Osteoblast (primary cell): ENCODE data around the gene PSMB4. TPM values are rescaled to one million over a fixed set of nuclear protein-coding genes. Genes with fewer than 3 reads are reported as not detected.
A peak's percentile ranks its signal among the peaks of the same experiment; 100 is the strongest.
"Not testable (repeated sequence)": the region's sequence is repeated elsewhere in the genome, so short reads cannot be mapped to it uniquely, and the experiment has no call there.

Experiments
- DNase-seq: peaks from one replicate; pipeline ENCODE4 v3.0.0; 2011; ENCODE audit warnings: low spot score, mixed read lengths; ENCODE audit not compliant: insufficient read length; ENCODE audit errors: missing footprints
- H2AFZ ChIP-seq: 2 replicates; pipeline ENCODE4 v1.6.0; 2011; ENCODE audit warnings: mild to moderate bottlenecking, low read length
- H3K27ac ChIP-seq: 2 replicates; pipeline ENCODE4 v1.5.1; 2011; ENCODE audit warnings: mild to moderate bottlenecking, low read depth, low read length, moderate library complexity
- H3K27me3 ChIP-seq: 2 replicates; pipeline ENCODE4 v1.6.0; 2012; ENCODE audit warnings: mild to moderate bottlenecking, control low read depth, inconsistent platforms, low read length, moderate library complexity; ENCODE audit not compliant: insufficient read depth
- H3K36me3 ChIP-seq: 2 replicates; pipeline ENCODE4 v1.5.1; 2011; ENCODE audit warnings: mild to moderate bottlenecking, low read length, control low read depth, moderate library complexity; ENCODE audit not compliant: insufficient read depth
- H3K4me1 ChIP-seq: 2 replicates; pipeline ENCODE4 v1.5.1; 2011; ENCODE audit warnings: mild to moderate bottlenecking, low read length, control low read depth, moderate library complexity; ENCODE audit not compliant: insufficient read depth
- H3K4me2 ChIP-seq: 2 replicates; pipeline ENCODE4 v1.6.0; 2011; ENCODE audit warnings: mild to moderate bottlenecking, low read length; ENCODE audit not compliant: insufficient read depth
- H3K4me3 ChIP-seq: fragments of 200-600 bp; sonication (generic); 3 replicates; pipeline ENCODE4 v1.5.1; 2012; ENCODE audit warnings: mild to moderate bottlenecking, low read length, inconsistent platforms; ENCODE audit not compliant: insufficient read depth
- H3K79me2 ChIP-seq: 2 replicates; pipeline ENCODE4 v1.6.0; 2012; ENCODE audit warnings: mild to moderate bottlenecking, low read length, control low read depth, inconsistent platforms; ENCODE audit not compliant: insufficient read depth
- H3K9me3 ChIP-seq: 2 replicates; pipeline ENCODE4 v1.5.1; 2011; ENCODE audit warnings: low read depth, low read length, control low read depth
- H4K20me1 ChIP-seq: 2 replicates; pipeline ENCODE4 v1.6.0; 2012; ENCODE audit warnings: mild to moderate bottlenecking, low read length, control low read depth; ENCODE audit not compliant: insufficient read depth
- total RNA-seq: library from RNA; depleted of rRNA; stranded (reverse); fragments of >200 nt; gene quantifications from 2 replicates; pipeline ENCODE4 v1.2.3, GENCODE V29; 2012
- TF ChIP-seq, protein P1 (sequence below): IDR thresholded peaks from 2 replicates; pipeline ENCODE4 v1.5.1; 2011; ENCODE audit warnings: mild to moderate bottlenecking, low read depth, low read length, moderate library complexity; ENCODE audit errors: extremely low read depth

PSMB4 gene
- 362 and 375 TPM in 2 replicates for total RNA-seq

DNA sequence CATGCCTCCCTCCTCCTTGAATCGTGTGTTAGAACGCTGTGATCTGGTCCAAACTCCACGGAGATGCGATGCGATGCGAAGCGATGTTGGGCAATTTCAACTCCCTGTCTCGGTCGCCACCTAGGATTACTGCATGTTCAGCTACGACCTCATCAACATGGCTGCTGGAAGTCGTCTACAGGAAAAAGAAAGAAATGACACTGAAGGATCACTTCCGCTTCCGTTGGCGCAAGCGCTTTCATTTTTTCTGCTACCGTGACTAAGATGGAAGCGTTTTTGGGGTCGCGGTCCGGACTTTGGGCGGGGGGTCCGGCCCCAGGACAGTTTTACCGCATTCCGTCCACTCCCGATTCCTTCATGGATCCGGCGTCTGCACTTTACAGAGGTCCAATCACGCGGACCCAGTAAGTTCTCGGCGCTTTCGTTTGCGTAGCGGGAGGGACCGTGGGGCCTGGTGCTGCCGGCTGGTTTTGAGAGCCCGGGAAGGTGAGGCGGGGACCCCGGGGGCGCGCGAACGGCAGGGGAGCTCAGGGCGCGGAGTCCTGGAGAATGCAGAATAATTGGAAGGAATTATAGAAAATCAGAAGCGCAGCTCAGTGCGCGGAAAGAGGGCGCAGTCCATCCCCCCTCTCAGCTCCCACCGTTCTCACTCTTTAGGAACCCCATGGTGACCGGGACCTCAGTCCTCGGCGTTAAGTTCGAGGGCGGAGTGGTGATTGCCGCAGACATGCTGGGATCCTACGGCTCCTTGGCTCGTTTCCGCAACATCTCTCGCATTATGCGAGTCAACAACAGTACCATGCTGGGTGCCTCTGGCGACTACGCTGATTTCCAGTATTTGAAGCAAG is at the start of gene PSMB4:
Gene PSMB4, plus strand, starts transcription at position 250 of the 848 bp plus-strand sequence. Its CDS starts 15 bp downstream, at position 265.
- peaks cover 31% of the 10 kb centered on the region for H3K79me2 ChIP-seq
- no peaks in the 10 kb centered on the region for H3K9me3 ChIP-seq
- no peaks in the 10 kb centered on the region for H3K27me3 ChIP-seq
- TF ChIP-seq, protein P1, sequence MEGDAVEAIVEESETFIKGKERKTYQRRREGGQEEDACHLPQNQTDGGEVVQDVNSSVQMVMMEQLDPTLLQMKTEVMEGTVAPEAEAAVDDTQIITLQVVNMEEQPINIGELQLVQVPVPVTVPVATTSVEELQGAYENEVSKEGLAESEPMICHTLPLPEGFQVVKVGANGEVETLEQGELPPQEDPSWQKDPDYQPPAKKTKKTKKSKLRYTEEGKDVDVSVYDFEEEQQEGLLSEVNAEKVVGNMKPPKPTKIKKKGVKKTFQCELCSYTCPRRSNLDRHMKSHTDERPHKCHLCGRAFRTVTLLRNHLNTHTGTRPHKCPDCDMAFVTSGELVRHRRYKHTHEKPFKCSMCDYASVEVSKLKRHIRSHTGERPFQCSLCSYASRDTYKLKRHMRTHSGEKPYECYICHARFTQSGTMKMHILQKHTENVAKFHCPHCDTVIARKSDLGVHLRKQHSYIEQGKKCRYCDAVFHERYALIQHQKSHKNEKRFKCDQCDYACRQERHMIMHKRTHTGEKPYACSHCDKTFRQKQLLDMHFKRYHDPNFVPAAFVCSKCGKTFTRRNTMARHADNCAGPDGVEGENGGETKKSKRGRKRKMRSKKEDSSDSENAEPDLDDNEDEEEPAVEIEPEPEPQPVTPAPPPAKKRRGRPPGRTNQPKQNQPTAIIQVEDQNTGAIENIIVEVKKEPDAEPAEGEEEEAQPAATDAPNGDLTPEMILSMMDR: peak; percentile 36
- H3K4me1 ChIP-seq: peaks cover 19% of the 10 kb centered on the region
- peak within 1 kb of the TSS; percentile 89 for H3K27ac ChIP-seq
- peaks cover 40% of the 10 kb centered on the region for H3K36me3 ChIP-seq
- H2AFZ ChIP-seq: peak within 1 kb of the TSS; percentile 81
- peak within 1 kb of the TSS; percentile 92 for H3K4me2 ChIP-seq
- DNase-seq: peak; percentile 92
- H4K20me1 ChIP-seq: peaks cover 12% of the 10 kb centered on the region
- peak within 1 kb of the TSS; percentile 96 for H3K4me3 ChIP-seq

DNA sequence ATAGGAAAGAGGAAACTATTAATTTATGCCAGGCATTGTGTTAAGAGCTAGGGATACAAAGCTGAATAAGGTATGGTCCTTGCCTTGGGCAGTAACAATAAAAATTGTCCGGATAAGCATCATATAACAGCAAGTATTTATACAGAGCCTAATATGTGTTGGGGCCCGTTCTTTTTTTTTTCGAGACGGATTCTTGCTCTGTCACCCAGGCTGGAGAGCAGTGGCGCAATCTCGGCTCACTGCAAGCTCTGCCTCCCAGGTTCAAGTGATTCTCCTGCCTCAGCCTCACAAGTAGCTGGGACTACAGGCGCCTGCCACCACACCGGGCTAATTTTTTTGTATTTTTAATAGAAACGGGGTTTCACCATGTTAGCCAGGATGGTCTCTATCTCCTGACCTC is 49.0 kb upstream of the PSMB4 start:
- H4K20me1 ChIP-seq, H2AFZ ChIP-seq, H3K36me3 ChIP-seq, H3K27me3 ChIP-seq, DNase-seq, H3K4me3 ChIP-seq, H3K27ac ChIP-seq, H3K9me3 ChIP-seq, H3K4me2 ChIP-seq: not testable (repeated sequence)
- peaks cover 15% of the 10 kb centered on the region for H3K79me2 ChIP-seq
- H3K4me1 ChIP-seq: peaks cover 21% of the 10 kb centered on the region

DNA sequence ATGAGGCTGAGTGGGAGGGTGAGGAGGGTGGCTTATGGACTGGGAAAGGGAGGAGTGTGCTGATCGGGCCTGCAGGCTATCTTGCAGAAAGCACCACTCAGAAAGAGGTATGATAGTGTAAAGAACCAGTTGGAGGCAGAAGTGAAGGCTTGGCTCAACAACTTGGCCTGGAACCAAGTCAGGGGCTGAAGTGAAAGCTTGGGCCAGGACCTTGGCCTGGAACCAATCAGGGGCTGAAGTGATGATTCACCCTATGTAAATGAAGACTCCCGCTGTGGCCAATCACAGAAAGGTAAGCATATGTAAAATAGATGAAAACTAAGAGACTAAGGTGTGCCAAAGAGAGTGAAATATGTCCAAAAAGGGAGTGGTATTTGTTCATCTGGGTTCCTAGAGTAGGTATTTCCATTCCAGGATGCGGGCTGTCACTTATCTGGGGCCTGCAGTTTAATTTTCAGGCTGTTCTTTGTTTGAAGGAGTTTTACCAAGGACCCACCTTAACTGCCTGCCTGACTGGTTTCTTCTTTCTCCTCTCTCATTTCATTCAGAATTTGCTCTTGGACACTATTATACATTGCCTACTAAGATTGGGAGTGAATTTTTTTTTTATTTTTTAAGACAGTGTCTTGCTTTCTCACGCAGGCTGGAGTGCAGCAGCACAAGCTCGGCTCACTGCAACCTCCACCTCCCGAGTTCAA is 47.2 kb upstream of the PSMB4 start:
- Histone ChIP-seq H4K20me1 (no peaks in the 10 kb centered on the region), H3K4me2 (no peak overlapping the region), H3K36me3 (no peaks in the 10 kb centered on the region), H3K9me3 (no peaks in the 10 kb centered on the region), H3K27ac (no peak overlapping the region), H3K27me3 (no peaks in the 10 kb centered on the region), H3K4me3 (no peak overlapping the region), H3K4me1 (peaks cover 9% of the 10 kb centered on the region), H3K79me2 (no peaks in the 10 kb centered on the region), H2AFZ (no peak overlapping the region)
- DNase-seq: peak; percentile 38
- TF ChIP-seq, protein P1: no peak

DNA sequence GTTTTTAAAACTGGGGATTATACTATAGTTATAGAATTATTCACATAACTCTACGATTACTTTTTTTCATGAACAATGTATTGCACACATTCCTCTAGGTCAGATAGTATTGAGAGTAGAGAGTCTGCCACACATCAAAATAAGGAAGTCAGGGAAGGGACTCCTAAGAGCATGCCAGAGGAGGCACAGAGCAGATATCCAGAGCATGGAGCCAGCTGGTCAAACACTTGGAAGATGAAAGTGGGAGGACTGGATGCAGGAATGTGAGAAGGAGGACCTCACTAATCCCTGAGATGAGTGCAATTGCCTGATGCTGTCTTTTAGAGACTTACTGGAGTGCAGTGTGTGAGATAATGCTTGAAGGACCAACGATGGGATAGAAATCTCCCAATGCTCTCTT is 42.7 kb upstream of the PSMB4 start:
- Histone ChIP-seq H3K27me3 (no peaks in the 10 kb centered on the region), H3K4me3 (no peak overlapping the region), H3K27ac (no peak overlapping the region), H4K20me1 (no peaks in the 10 kb centered on the region), H2AFZ (no peak overlapping the region), H3K36me3 (no peaks in the 10 kb centered on the region), H3K9me3 (no peaks in the 10 kb centered on the region), H3K79me2 (no peaks in the 10 kb centered on the region), H3K4me1 (no peaks in the 10 kb centered on the region), H3K4me2 (no peak overlapping the region)
- TF ChIP-seq, protein P1: no peak
- peak; percentile 69 for DNase-seq
